GM23338 (cell line): ENCODE measurements around the gene DCAKD.

Experiments
- CREB1 ChIP-seq: fragments of 250-450 bp; sonication (Bioruptor Pico); IDR thresholded peaks from 2 replicates; pipeline ENCODE4 v1.5.0; 2020; ENCODE audit warnings: low read depth, mild to moderate bottlenecking, moderate library complexity
- CTCF ChIP-seq, 2 experiments: fragments of 200-600 bp in 1 of 2; sonication (generic) in 1 of 2; conservative IDR thresholded peaks; 2 replicates each; pipeline versions ENCODE4 v1.5.1 to v1.6.1; 2016 to 2017; ENCODE audit warnings: antibody characterized with exemption in 2 of 2, low read depth in 2 of 2, mild to moderate bottlenecking in 2 of 2, moderate library complexity in 1 of 2
- EZH2 ChIP-seq: fragments of 200-600 bp; sonication (generic); IDR thresholded peaks from one replicate; pipeline ENCODE4 v1.8.0; 2017; ENCODE audit warnings: antibody characterized with exemption, mild to moderate bottlenecking, low read depth; ENCODE audit not compliant: unreplicated experiment
- EZH2phosphoT487 ChIP-seq: fragments of 200-600 bp; sonication (generic); IDR thresholded peaks from one replicate; pipeline ENCODE4 v1.8.1; 2018; ENCODE audit warnings: antibody characterized with exemption; ENCODE audit not compliant: unreplicated experiment
- JUNB ChIP-seq: IDR thresholded peaks from one replicate; pipeline ENCODE4 v1.6.1; 2016; ENCODE audit warnings: antibody characterized with exemption; ENCODE audit not compliant: unreplicated experiment
- POLR2AphosphoS5 ChIP-seq: IDR thresholded peaks from 2 replicates; pipeline ENCODE4 v1.6.1; 2016; ENCODE audit warnings: antibody characterized with exemption, low read depth
- ZNF331 ChIP-seq: fragments of 250-450 bp; sonication (Bioruptor Pico); IDR thresholded peaks from 2 replicates; pipeline ENCODE4 v1.5.0; 2020; ENCODE audit warnings: low read depth, mild to moderate bottlenecking, moderate library complexity
- TF ChIP-seq, protein P1 (sequence below): IDR thresholded peaks from one replicate; pipeline ENCODE4 v1.6.1; 2018; ENCODE audit warnings: antibody characterized with exemption; ENCODE audit not compliant: unreplicated experiment

DNA sequence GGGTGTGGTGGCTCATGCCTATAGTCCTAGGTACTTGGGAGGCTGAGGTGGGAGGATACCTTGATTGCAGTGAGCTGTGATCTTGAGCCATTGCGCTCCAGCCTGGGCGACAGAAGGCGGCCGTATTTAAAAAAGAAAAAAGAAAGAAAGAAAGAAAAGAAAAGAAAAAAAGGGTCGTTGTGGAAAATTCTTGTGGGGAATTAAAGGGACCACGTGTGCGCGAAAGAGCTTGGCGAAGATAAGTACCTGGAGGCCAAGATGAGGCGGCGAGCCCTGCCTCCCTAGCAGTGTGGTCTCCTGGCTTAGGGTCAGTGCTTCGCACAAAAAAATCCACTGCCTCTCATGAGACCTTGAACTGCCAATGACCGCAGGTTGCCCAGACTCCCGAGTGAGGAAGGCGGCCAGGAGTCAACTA, 9.0 kb upstream of the DCAKD start:
- TF ChIP-seq CTCF (conservative IDR thresholded peaks at IDR 0.05; ENCODE audit: low read depth in 2 of 2) (no peak), EZH2 (no peak), POLR2AphosphoS5 (no peak), EZH2phosphoT487 (no peak), JUNB (no peak), CREB1 (CRISPR knock-in tag) (no peak), ZNF331 (CRISPR knock-in tag) (no peak)
- TF ChIP-seq, protein P1, sequence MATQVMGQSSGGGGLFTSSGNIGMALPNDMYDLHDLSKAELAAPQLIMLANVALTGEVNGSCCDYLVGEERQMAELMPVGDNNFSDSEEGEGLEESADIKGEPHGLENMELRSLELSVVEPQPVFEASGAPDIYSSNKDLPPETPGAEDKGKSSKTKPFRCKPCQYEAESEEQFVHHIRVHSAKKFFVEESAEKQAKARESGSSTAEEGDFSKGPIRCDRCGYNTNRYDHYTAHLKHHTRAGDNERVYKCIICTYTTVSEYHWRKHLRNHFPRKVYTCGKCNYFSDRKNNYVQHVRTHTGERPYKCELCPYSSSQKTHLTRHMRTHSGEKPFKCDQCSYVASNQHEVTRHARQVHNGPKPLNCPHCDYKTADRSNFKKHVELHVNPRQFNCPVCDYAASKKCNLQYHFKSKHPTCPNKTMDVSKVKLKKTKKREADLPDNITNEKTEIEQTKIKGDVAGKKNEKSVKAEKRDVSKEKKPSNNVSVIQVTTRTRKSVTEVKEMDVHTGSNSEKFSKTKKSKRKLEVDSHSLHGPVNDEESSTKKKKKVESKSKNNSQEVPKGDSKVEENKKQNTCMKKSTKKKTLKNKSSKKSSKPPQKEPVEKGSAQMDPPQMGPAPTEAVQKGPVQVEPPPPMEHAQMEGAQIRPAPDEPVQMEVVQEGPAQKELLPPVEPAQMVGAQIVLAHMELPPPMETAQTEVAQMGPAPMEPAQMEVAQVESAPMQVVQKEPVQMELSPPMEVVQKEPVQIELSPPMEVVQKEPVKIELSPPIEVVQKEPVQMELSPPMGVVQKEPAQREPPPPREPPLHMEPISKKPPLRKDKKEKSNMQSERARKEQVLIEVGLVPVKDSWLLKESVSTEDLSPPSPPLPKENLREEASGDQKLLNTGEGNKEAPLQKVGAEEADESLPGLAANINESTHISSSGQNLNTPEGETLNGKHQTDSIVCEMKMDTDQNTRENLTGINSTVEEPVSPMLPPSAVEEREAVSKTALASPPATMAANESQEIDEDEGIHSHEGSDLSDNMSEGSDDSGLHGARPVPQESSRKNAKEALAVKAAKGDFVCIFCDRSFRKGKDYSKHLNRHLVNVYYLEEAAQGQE = no peak
